PC-3 (cell line): ENCODE measurements around the gene INO80C.

ENCODE experiments used
- EZH2 ChIP-seq: fragments of 300-600 bp; sonication (generic); IDR thresholded peaks from one replicate; pipeline ENCODE4 v1.6.1; 2017; ENCODE audit warnings: antibody characterized with exemption, mild to moderate bottlenecking, low read length; ENCODE audit not compliant: unreplicated experiment
- EZH2phosphoT487 ChIP-seq: fragments of 300-600 bp; sonication (generic); IDR thresholded peaks from 2 replicates; pipeline ENCODE4 v1.6.1; 2018; ENCODE audit warnings: mild to moderate bottlenecking, antibody characterized with exemption, low read length, borderline replicate concordance
- TF ChIP-seq, protein P1 (sequence below): fragments of 300-600 bp; sonication (generic); conservative IDR thresholded peaks from 2 replicates; pipeline ENCODE4 v1.5.1; 2017; ENCODE audit warnings: antibody characterized with exemption, low read depth, mild to moderate bottlenecking, low read length

- TF ChIP-seq, protein P1, sequence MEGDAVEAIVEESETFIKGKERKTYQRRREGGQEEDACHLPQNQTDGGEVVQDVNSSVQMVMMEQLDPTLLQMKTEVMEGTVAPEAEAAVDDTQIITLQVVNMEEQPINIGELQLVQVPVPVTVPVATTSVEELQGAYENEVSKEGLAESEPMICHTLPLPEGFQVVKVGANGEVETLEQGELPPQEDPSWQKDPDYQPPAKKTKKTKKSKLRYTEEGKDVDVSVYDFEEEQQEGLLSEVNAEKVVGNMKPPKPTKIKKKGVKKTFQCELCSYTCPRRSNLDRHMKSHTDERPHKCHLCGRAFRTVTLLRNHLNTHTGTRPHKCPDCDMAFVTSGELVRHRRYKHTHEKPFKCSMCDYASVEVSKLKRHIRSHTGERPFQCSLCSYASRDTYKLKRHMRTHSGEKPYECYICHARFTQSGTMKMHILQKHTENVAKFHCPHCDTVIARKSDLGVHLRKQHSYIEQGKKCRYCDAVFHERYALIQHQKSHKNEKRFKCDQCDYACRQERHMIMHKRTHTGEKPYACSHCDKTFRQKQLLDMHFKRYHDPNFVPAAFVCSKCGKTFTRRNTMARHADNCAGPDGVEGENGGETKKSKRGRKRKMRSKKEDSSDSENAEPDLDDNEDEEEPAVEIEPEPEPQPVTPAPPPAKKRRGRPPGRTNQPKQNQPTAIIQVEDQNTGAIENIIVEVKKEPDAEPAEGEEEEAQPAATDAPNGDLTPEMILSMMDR: no peak
- no peak for TF ChIP-seq EZH2
- no peak for TF ChIP-seq EZH2phosphoT487
These were observed 16.5 kb upstream of the INO80C start for GRCh38 chr18:35514283-35514682.
